ENCODE data around the gene PTPN20.

GRCh38 chr10:47040041-47040491, 128.8 kb downstream of the PTPN20 start:
- TF ChIP-seq, protein P1, sequence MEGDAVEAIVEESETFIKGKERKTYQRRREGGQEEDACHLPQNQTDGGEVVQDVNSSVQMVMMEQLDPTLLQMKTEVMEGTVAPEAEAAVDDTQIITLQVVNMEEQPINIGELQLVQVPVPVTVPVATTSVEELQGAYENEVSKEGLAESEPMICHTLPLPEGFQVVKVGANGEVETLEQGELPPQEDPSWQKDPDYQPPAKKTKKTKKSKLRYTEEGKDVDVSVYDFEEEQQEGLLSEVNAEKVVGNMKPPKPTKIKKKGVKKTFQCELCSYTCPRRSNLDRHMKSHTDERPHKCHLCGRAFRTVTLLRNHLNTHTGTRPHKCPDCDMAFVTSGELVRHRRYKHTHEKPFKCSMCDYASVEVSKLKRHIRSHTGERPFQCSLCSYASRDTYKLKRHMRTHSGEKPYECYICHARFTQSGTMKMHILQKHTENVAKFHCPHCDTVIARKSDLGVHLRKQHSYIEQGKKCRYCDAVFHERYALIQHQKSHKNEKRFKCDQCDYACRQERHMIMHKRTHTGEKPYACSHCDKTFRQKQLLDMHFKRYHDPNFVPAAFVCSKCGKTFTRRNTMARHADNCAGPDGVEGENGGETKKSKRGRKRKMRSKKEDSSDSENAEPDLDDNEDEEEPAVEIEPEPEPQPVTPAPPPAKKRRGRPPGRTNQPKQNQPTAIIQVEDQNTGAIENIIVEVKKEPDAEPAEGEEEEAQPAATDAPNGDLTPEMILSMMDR (IDR thresholded peaks at IDR 0.05), result no peak
- TF ChIP-seq POLR2A (IDR thresholded peaks at IDR 0.05), result no peak

Measured in Peyer's patch (tissue), 4 donors.